ENCODE measurements around the gene JAG1.

DNA sequence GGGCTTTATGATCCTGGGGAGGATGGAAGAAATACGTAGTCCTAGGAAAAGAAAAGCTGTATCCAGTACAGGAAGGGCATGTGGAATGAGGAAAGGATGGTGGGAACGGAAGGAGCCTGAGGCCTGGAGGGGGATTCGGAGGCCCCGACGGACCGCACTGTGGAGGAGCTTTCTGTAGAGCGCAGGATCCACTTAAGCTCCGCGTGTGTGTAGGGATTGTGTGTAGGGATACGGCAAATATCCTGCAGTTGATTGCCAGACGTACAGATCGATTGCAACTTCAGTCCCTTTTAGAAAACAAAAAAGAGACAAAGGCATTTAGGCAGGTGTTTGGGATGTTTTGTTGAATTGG is 32.6 kb upstream of the JAG1 start:
- TF ChIP-seq, protein P1, sequence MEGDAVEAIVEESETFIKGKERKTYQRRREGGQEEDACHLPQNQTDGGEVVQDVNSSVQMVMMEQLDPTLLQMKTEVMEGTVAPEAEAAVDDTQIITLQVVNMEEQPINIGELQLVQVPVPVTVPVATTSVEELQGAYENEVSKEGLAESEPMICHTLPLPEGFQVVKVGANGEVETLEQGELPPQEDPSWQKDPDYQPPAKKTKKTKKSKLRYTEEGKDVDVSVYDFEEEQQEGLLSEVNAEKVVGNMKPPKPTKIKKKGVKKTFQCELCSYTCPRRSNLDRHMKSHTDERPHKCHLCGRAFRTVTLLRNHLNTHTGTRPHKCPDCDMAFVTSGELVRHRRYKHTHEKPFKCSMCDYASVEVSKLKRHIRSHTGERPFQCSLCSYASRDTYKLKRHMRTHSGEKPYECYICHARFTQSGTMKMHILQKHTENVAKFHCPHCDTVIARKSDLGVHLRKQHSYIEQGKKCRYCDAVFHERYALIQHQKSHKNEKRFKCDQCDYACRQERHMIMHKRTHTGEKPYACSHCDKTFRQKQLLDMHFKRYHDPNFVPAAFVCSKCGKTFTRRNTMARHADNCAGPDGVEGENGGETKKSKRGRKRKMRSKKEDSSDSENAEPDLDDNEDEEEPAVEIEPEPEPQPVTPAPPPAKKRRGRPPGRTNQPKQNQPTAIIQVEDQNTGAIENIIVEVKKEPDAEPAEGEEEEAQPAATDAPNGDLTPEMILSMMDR (IDR thresholded peaks at IDR 0.05): no peak
- TF ChIP-seq POLR2A (IDR thresholded peaks at IDR 0.05): no peak
